GM18907 (cell line): ENCODE measurements around the gene ZNF652.
"Not testable (repeated sequence)": the region's sequence is repeated elsewhere in the genome, so short reads cannot be mapped to it uniquely, and the experiment has no call there.

Experiments used
- ATAC-seq: cut with Tn5 transposase; IDR thresholded peaks from one replicate; pipeline ENCODE4 v1.9.1; 2021; ENCODE audit warnings: mild to moderate bottlenecking, moderate library complexity; ENCODE audit not compliant: unreplicated experiment

The ZNF652 gene

DNA sequence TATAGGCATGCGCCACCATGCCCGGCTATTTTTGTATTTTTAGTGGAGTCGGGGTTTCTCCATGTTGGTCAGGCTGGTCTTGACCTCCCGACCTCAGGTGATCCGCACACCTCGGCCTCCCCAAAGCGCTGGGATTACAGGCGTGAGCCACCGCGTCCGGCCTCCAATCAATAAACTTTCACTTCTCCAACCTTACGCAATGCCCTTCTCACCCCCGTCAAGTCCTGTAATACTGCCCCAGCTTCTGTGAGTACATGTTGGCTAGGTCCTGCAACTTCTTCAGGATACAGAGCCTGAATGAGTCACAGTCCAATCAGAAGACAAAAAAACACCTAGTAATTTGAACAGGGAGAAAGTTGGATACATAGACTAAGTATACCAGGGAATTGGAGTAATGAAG is 84.4 kb downstream of the ZNF652 start:
- ATAC-seq = no peak

DNA sequence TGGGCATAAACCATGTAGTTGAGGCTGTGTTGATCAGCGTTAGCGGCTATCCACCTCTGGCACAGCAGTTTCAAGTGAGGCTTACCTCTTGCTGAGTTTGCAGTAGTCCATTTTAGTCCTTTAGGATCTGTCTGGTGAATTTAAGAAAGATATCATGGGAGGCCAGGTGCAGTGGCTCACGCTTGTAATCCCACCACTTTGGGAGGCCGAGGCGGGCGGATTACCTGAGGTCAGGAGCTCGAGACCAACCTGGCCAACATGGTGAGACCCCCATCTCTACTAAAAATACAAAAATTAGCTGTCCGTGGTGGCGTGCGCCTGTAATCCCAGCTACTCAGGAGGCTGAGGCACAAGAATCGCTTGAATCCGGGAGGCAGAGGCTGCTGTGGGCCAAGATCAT is 86.1 kb downstream of the ZNF652 start:
- not testable (repeated sequence) for ATAC-seq

GRCh38 chr17:49269356-49269755 is 92.7 kb downstream of the ZNF652 start:
- ATAC-seq = no peak

DNA sequence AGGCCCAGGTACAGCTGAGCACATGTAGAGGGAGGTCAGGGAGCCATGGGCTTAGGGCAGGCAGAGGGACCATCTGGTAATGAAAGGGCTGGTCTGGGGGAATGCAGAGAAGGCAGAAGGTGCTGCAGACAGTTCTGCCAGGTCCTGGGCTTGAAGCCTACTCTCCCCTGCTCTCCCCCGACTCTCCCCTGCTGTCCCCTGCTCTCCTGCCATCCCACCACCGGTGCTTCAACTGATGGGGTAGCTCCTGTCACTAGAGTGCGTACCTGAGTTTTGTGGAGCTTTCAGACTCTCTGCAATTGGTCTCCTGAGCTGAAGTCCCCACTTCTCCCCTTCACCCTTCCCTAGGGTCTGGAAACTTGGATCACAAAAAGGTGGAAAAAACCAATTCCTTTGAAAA is 94.1 kb downstream of the ZNF652 start:
- ATAC-seq = no peak

GRCh38 chr17:49266233-49266632 is 95.8 kb downstream of the ZNF652 start:
- ATAC-seq = no peak

DNA sequence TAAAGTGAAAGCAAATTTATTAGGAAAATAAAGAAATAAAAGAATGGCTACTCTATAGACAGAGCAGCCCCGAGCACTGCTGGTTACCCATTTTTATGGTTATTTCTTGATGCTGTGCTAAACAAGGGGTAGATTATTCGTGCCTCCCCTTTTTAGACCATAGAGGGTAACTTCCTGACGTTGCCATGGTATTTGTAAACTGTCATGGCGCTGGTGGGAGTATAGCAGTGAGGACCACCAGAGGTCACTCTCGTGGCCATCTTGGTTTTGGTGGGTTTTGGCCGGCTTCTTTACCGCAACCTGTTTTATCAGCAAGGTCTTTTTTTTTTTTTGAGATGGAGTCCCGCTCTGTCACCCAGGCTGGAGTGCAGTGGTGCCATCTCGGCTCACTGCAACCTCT is 100.5 kb downstream of the ZNF652 start:
- not testable (repeated sequence) for ATAC-seq

GRCh38 chr17:49260817-49261291 is 101.2 kb downstream of the ZNF652 start:
- no peak for ATAC-seq

- no peak for ATAC-seq
Measured at GRCh38 chr17:49260011-49260816, 101.8 kb downstream of the ZNF652 start.

GRCh38 chr17:49259663-49260010 is 102.4 kb downstream of the ZNF652 start:
- no peak for ATAC-seq

GRCh38 chr17:49258394-49258793 is 103.7 kb downstream of the ZNF652 start:
- ATAC-seq = no peak

DNA sequence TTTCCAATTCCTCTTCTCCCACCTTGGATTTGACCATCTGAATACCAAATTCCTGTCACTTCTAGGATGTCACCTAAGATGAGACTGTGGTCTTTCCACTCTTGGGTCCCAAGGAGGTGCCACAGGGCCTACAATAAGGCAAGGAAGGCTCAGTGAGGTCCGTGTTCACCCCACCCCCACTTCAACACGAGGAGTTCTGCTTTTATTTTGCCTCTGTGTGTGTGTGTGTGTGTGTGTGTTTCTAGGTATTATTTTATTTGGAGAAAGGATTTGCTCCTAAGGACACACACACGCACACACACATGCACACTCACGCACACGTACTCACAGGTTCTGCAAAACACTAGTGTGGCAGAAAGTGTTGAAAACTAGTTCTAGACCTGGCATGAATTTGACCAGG is 106.9 kb downstream of the ZNF652 start:
- no peak for ATAC-seq

DNA sequence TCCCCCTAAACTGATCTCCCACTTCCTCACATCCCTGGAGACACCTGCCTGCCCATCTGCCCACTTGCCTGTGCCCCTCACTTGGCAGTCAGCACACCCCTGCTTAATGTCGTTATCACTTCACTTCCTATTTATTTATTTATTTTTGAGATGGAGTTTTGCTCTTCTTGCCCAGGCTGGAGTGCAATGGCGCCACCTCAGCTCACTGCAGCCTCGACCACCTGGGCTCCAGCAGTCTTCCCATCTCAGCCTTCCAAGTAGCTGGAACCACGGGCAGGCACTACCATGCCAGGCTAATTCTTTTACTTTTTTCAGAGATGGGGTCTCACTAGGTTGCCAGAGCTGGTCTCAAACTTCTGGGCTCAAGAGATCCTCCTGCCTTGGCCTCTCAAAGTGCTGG is 108.0 kb downstream of the ZNF652 start:
- ATAC-seq = no peak

- ATAC-seq = no peak
Measured at GRCh38 chr17:49252148-49252695, 109.8 kb downstream of the ZNF652 start.

GRCh38 chr17:49249890-49250522 is 112.0 kb downstream of the ZNF652 start:
- ATAC-seq = no peak

- ATAC-seq = no peak
Measured at GRCh38 chr17:49249292-49249794, 112.7 kb downstream of the ZNF652 start.

DNA sequence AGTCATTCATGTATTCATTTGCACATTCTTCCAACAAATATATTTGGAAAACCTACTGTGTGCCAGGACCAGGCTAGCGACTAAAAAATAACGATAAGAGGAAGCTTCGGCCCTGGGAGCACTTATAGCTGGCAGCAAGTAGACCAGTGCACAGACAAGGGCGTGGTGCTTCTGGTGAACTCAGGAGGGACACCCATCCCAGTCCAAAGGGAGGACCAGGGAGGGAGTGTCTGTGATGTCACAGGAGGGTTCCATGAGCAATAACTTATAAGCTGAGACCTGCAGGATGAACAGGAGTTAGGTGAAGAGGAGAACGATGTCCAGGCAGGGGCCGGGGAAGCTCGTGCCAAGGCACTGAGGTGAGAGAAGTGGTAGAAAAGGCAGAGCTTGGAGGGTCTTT is 114.1 kb downstream of the ZNF652 start:
- no peak for ATAC-seq

- ATAC-seq = no peak
Measured at GRCh38 chr17:49244839-49245238, 117.2 kb downstream of the ZNF652 start.
